MM.1S (cell line): ENCODE measurements around the gene CMC1.

Experiments
- DNase-seq: peaks from one replicate; pipeline ENCODE4 v3.0.0-alpha.2; 2015
- H2AFZ ChIP-seq: fragments of 300-600 bp; sonication (generic); 2 replicates; pipeline ENCODE4 v1.6.0; 2016; ENCODE audit warnings: antibody characterized with exemption, low read length
- H3F3A ChIP-seq: fragments of 300-600 bp; sonication (generic); 2 replicates; pipeline ENCODE4 v1.6.1; 2016; ENCODE audit warnings: mild to moderate bottlenecking, antibody characterized with exemption, low read length, moderate library complexity, mixed read lengths; ENCODE audit not compliant: insufficient read depth
- H3K27ac ChIP-seq: fragments of 300-600 bp; sonication (generic); 2 replicates; pipeline ENCODE4 v1.5.1; 2016; ENCODE audit warnings: mild to moderate bottlenecking, low read length
- H3K27me3 ChIP-seq: fragments of 300-600 bp; sonication (generic); replicated peaks from 2 replicates; pipeline ENCODE4 v1.6.0; 2016; ENCODE audit warnings: low read length; ENCODE audit not compliant: insufficient read depth
- H3K36me3 ChIP-seq: fragments of 300-600 bp; sonication (generic); replicated peaks from 2 replicates; pipeline ENCODE4 v1.6.1; 2016; ENCODE audit warnings: mild to moderate bottlenecking, low read length, mixed read lengths; ENCODE audit not compliant: insufficient read depth
- H3K4me1 ChIP-seq: fragments of 300-600 bp; sonication (generic); 2 replicates; pipeline ENCODE4 v1.6.1; 2016; ENCODE audit warnings: low read length, mixed read lengths
- H3K4me2 ChIP-seq: fragments of 300-600 bp; sonication (generic); 2 replicates; pipeline ENCODE4 v1.6.0; 2016; ENCODE audit warnings: low read depth, low read length
- H3K4me3 ChIP-seq: fragments of 300-600 bp; sonication (generic); 2 replicates; pipeline ENCODE4 v1.5.1; 2016; ENCODE audit warnings: low read length, mixed read lengths
- H3K79me2 ChIP-seq: fragments of 300-600 bp; sonication (generic); 2 replicates; pipeline ENCODE4 v1.6.1; 2016; ENCODE audit warnings: mixed run types, low read length, mixed read lengths
- H3K9ac ChIP-seq: fragments of 300-600 bp; sonication (generic); 2 replicates; pipeline ENCODE4 v1.6.1; 2016; ENCODE audit warnings: low read length, mixed read lengths
- H3K9me2 ChIP-seq: fragments of 300-600 bp; sonication (generic); replicated peaks from 2 replicates; pipeline ENCODE4 v1.6.1; 2016; ENCODE audit warnings: mild to moderate bottlenecking, low read length, mixed read lengths; ENCODE audit not compliant: insufficient read depth
- H3K9me3 ChIP-seq: fragments of 300-600 bp; sonication (generic); replicated peaks from 2 replicates; pipeline ENCODE4 v1.6.1; 2016; ENCODE audit warnings: mild to moderate bottlenecking, low read length, mixed read lengths; ENCODE audit not compliant: insufficient read depth
- H4K20me1 ChIP-seq: fragments of 300-600 bp; sonication (generic); 2 replicates; pipeline ENCODE4 v1.6.1; 2016; ENCODE audit warnings: mild to moderate bottlenecking, low read length, moderate library complexity, mixed read lengths; ENCODE audit not compliant: insufficient read depth
- CTCF ChIP-seq: fragments of 300-600 bp; sonication (generic); IDR thresholded peaks from 2 replicates; pipeline ENCODE4 v1.5.1; 2016; ENCODE audit warnings: antibody characterized with exemption, low read length, mixed read lengths
- EZH2 ChIP-seq: fragments of 300-600 bp; sonication (generic); optimal IDR thresholded peaks from 2 replicates; pipeline ENCODE3; 2017; ENCODE audit warnings: low read depth, mild to moderate bottlenecking, antibody characterized with exemption, low read length, mixed read lengths
- EZH2phosphoT487 ChIP-seq: fragments of 300-600 bp; sonication (generic); IDR thresholded peaks from 2 replicates; pipeline ENCODE4 v1.6.1; 2018; ENCODE audit warnings: antibody characterized with exemption, low read length

Gene CMC1

GRCh38 chr3:28279770-28280169 lies 38.4 kb downstream of the CMC1 start:
- Histone ChIP-seq H3K9me3 (no peaks in the 10 kb centered on the region), H3F3A (no peaks in the 10 kb centered on the region), H3K9me2 (no peaks in the 10 kb centered on the region), H3K27me3 (no peaks in the 10 kb centered on the region), H3K4me3 (no peak overlapping the region), H2AFZ (no peak overlapping the region), H3K4me2 (no peak overlapping the region), H3K79me2 (no peaks in the 10 kb centered on the region), H3K27ac (no peak overlapping the region), H3K36me3 (no peaks in the 10 kb centered on the region), H4K20me1 (no peaks in the 10 kb centered on the region; the same call in 1 of the 2 replicates), H3K9ac (no peak overlapping the region), H3K4me1 (no peaks in the 10 kb centered on the region)
- TF ChIP-seq CTCF = no peak
- TF ChIP-seq EZH2phosphoT487 = no peak
- no peak for TF ChIP-seq EZH2
- no peak for DNase-seq

- H2AFZ ChIP-seq = no peak overlapping the region
- no peak for TF ChIP-seq EZH2phosphoT487
- TF ChIP-seq CTCF = no peak
- TF ChIP-seq EZH2 = no peak
- H3K4me2 ChIP-seq = no peak overlapping the region
- no peaks in the 10 kb centered on the region for H3K36me3 ChIP-seq
- H3F3A ChIP-seq = no peaks in the 10 kb centered on the region
- no peaks in the 10 kb centered on the region for H3K4me1 ChIP-seq
- no peak overlapping the region for H3K4me3 ChIP-seq
- no peak for DNase-seq
- no peak overlapping the region for H3K27ac ChIP-seq
- no peak overlapping the region for H3K9ac ChIP-seq
- no peaks in the 10 kb centered on the region for H3K9me3 ChIP-seq
- no peaks in the 10 kb centered on the region for H3K27me3 ChIP-seq
- no peaks in the 10 kb centered on the region for H3K9me2 ChIP-seq
- no peaks in the 10 kb centered on the region; the same call in 1 of the 2 replicates for H4K20me1 ChIP-seq
- no peaks in the 10 kb centered on the region for H3K79me2 ChIP-seq
These were observed 39.4 kb downstream of the CMC1 start for GRCh38 chr3:28280781-28281180.

DNA sequence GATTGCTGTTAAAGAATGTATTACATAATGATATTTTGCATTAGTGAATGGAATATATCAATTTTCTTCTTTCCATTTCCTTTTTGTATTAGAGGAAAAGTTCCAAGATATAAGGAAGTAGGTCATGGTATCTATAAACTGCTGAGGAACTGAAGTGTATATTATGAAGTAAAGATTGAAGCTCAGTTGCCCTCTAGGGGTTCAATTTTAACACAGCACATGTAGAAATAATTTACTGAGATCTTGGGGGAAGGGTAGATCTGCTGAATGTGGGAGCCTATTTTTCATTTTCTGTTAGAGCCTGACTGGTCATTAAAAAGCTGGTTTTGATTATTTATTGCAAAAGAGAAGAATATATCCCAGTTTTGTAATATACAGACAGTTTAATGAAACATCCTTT lies 45.2 kb downstream of the CMC1 start:
- no peaks in the 10 kb centered on the region for H3K36me3 ChIP-seq
- no peaks in the 10 kb centered on the region for H3K27me3 ChIP-seq
- no peaks in the 10 kb centered on the region for H3F3A ChIP-seq
- no peak overlapping the region for H3K27ac ChIP-seq
- no peak overlapping the region for H3K4me3 ChIP-seq
- H3K9me2 ChIP-seq = no peaks in the 10 kb centered on the region
- H3K9ac ChIP-seq = no peak overlapping the region
- no peaks in the 10 kb centered on the region for H3K4me1 ChIP-seq
- TF ChIP-seq EZH2 (no peak), EZH2phosphoT487 (no peak), CTCF (peak; percentile 52)
- H3K4me2 ChIP-seq = no peak overlapping the region
- no peaks in the 10 kb centered on the region for H3K79me2 ChIP-seq
- H4K20me1 ChIP-seq = no peaks in the 10 kb centered on the region
- no peaks in the 10 kb centered on the region for H3K9me3 ChIP-seq
- H2AFZ ChIP-seq = no peak overlapping the region
- peak; percentile 41 for DNase-seq
